GM12873 (cell line): ENCODE data around the gene EHMT1.

ENCODE experiments used
- CTCF ChIP-seq: IDR thresholded peaks from 2 replicates; pipeline ENCODE4 v1.5.1; 2012; ENCODE audit warnings: low read depth, mild to moderate bottlenecking, moderate library complexity, low read length, control low read depth; ENCODE audit not compliant: insufficient read depth; ENCODE audit errors: missing control alignments

Gene EHMT1

GRCh38 chr9:137618105-137619067, at the start of gene EHMT1:
Gene EHMT1 (plus strand): TSS chr9:137619005. CDS start chr9:137619029, 24 bp downstream.
- no peak for TF ChIP-seq CTCF

GRCh38 chr9:137569609-137570203, 49.1 kb upstream of the EHMT1 start:
- no peak for TF ChIP-seq CTCF

DNA sequence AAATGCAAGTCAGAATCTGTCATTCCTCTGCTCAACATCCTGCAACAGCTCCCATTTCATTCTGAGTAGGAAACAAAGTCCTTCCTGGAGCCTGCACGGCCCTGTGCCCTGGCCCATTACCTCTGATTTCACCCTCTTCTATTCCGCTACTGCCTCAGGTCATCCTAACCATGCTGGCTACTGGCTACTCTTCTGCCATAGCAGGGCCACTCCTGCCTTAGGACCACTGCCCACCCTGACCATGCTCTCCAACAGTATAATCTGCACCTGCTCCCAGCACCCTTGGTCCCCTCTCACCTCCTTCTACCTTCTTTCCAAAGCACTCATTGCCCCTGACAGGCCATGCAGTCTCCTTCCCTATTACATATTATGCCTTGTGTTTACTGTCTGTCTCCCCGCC, 48.2 kb upstream of the EHMT1 start:
- no peak for TF ChIP-seq CTCF

- no peak for TF ChIP-seq CTCF
Measured at GRCh38 chr9:137574192-137574591, 44.6 kb upstream of the EHMT1 start.

DNA sequence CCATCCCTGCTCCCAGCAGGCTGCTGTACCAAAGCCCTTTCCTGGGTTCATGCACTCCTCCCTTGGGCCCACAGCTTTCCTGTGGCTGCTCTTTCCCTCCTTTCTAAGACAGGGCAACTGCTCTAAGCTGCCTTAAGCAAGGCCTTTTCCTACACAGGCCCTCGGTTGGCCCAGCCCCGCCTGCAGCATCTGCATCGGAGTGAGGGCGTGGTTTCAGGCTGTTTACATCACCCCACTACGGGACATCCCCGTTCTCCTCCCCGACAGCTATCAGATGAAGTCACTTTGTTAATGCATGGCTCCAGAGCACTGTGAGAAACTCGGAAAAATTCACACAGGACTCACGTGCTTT, 43.5 kb upstream of the EHMT1 start:
- no peak for TF ChIP-seq CTCF

DNA sequence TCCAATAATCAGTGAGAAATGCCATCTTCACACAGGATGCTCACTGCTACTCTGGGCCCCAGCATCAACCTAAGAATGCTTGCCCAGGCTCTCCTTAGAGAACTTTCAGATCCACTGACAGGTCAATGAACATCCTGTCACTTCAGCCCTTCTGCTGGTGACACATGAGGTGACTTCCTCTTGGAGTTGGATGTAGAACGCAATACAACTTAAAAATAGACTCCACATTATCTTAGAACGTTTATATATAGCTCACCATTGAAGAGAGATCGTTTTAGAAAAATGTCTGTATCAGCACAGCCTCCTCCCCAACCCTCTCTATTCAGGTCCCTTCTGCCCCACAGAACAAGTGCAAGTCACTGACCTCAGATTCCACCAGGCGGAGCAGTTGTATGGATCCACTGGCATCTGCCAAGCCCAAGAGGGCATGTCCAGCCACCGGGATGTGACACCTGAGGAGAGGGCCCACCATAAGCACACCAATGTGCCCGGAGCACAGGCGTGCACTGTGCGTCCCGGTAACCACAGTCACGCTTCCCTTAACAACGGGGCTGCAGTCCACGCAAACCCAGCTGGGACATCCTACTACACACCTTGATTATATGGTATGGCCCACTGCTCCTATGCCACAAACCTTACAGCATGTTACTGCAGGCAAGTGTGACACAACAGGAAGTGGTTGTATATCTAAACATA, 42.9 kb upstream of the EHMT1 start:
- TF ChIP-seq CTCF = no peak
